K562 (cell line): ENCODE data around the gene S100A6. TPM values are rescaled to one million over a fixed set of nuclear protein-coding genes. Genes with fewer than 3 reads are reported as not detected.

Source experiments
- NFIX ChIP-seq: fragments of 250-450 bp; sonication (Bioruptor Pico); IDR thresholded peaks from 2 replicates; pipeline ENCODE4 v1.4.0; 2020; ENCODE audit warnings: low read depth, mild to moderate bottlenecking, moderate library complexity
- PHTF2 ChIP-seq: fragments of 250-450 bp; sonication (Bioruptor Pico); IDR thresholded peaks from 2 replicates; pipeline ENCODE4 v1.5.0; 2021; ENCODE audit warnings: mild to moderate bottlenecking
- ZNF431 ChIP-seq: sonication (generic); formaldehyde crosslinking; IDR thresholded peaks from 2 replicates; pipeline ENCODE4 v1.8.0; 2022; ENCODE audit warnings: mild to moderate bottlenecking, missing genetic modification reagents
- polyA plus RNA-seq, 8 experiments: library from polyadenylated mRNA; depleted of rRNA in 4 of 8; stranded (reverse) in 5 of 8; unstranded in 3 of 8; fragments of >200 nt; fragmentation: Nextera tagmentation in 2 of 8; fragmentation: Illumina TruSeq in 1 of 8; extraction: Ambion mirVana in 2 of 8; extraction: Trizol in 1 of 8; gene quantifications; 2 replicates each; pipeline versions ENCODE4 v1.2.1 to v1.2.3, GENCODE V29; 2011 to 2014; ENCODE audit warnings: inconsistent platforms in 1 of 8, missing spikeins in 1 of 8
- total RNA-seq, 7 experiments: library from RNA; depleted of rRNA in 6 of 7; stranded (reverse); fragments of >200 nt in 6 of 7; fragmentation: Illumina TruSeq in 2 of 7; extraction: Trizol in 2 of 7; gene quantifications; 2 replicates each; pipeline versions ENCODE4 v1.2.1 to v1.2.3, GENCODE V29; 2011 to 2021; ENCODE audit warnings: low replicate concordance in 1 of 7
- TF ChIP-seq, protein P1 (sequence below), 2 experiments: fragments of 450-650 bp in 1 of 2; sonication (generic) in 1 of 2; formaldehyde crosslinking in 1 of 2; IDR thresholded peaks; 2 replicates each; pipeline versions ENCODE4 v1.7.1 to v1.9.0; 2016 to 2022; ENCODE audit warnings: inconsistent platforms in 1 of 2, mild to moderate bottlenecking in 1 of 2, missing genetic modification reagents in 1 of 2
- TF ChIP-seq, protein P2 (sequence below): fragments of 200-600 bp; sonication (generic); IDR thresholded peaks from one replicate; pipeline ENCODE4 v1.6.1; 2012; ENCODE audit warnings: mild to moderate bottlenecking, low read depth, low read length, inconsistent platforms

The S100A6 gene
- total and polyA plus RNA-seq, 9 of the 15 experiments (the other 6 are each of a cell fraction or from before 2014, with no cell fraction given): 9.8 to 66.5 (median 23.2) TPM

GRCh38 chr1:153566414-153567371, 30.9 kb upstream of the S100A6 start (continued):
- TF ChIP-seq, protein P1, sequence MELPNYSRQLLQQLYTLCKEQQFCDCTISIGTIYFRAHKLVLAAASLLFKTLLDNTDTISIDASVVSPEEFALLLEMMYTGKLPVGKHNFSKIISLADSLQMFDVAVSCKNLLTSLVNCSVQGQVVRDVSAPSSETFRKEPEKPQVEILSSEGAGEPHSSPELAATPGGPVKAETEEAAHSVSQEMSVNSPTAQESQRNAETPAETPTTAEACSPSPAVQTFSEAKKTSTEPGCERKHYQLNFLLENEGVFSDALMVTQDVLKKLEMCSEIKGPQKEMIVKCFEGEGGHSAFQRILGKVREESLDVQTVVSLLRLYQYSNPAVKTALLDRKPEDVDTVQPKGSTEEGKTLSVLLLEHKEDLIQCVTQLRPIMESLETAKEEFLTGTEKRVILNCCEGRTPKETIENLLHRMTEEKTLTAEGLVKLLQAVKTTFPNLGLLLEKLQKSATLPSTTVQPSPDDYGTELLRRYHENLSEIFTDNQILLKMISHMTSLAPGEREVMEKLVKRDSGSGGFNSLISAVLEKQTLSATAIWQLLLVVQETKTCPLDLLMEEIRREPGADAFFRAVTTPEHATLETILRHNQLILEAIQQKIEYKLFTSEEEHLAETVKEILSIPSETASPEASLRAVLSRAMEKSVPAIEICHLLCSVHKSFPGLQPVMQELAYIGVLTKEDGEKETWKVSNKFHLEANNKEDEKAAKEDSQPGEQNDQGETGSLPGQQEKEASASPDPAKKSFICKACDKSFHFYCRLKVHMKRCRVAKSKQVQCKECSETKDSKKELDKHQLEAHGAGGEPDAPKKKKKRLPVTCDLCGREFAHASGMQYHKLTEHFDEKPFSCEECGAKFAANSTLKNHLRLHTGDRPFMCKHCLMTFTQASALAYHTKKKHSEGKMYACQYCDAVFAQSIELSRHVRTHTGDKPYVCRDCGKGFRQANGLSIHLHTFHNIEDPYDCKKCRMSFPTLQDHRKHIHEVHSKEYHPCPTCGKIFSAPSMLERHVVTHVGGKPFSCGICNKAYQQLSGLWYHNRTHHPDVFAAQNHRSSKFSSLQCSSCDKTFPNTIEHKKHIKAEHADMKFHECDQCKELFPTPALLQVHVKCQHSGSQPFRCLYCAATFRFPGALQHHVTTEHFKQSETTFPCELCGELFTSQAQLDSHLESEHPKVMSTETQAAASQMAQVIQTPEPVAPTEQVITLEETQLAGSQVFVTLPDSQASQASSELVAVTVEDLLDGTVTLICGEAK (IDR thresholded peaks at IDR 0.05): no peak
- TF ChIP-seq, protein P1 (CRISPR knock-in tag; IDR thresholded peaks at IDR 0.05): no peak
- no peak for TF ChIP-seq ZNF431 (CRISPR knock-in tag)
- TF ChIP-seq, protein P2, sequence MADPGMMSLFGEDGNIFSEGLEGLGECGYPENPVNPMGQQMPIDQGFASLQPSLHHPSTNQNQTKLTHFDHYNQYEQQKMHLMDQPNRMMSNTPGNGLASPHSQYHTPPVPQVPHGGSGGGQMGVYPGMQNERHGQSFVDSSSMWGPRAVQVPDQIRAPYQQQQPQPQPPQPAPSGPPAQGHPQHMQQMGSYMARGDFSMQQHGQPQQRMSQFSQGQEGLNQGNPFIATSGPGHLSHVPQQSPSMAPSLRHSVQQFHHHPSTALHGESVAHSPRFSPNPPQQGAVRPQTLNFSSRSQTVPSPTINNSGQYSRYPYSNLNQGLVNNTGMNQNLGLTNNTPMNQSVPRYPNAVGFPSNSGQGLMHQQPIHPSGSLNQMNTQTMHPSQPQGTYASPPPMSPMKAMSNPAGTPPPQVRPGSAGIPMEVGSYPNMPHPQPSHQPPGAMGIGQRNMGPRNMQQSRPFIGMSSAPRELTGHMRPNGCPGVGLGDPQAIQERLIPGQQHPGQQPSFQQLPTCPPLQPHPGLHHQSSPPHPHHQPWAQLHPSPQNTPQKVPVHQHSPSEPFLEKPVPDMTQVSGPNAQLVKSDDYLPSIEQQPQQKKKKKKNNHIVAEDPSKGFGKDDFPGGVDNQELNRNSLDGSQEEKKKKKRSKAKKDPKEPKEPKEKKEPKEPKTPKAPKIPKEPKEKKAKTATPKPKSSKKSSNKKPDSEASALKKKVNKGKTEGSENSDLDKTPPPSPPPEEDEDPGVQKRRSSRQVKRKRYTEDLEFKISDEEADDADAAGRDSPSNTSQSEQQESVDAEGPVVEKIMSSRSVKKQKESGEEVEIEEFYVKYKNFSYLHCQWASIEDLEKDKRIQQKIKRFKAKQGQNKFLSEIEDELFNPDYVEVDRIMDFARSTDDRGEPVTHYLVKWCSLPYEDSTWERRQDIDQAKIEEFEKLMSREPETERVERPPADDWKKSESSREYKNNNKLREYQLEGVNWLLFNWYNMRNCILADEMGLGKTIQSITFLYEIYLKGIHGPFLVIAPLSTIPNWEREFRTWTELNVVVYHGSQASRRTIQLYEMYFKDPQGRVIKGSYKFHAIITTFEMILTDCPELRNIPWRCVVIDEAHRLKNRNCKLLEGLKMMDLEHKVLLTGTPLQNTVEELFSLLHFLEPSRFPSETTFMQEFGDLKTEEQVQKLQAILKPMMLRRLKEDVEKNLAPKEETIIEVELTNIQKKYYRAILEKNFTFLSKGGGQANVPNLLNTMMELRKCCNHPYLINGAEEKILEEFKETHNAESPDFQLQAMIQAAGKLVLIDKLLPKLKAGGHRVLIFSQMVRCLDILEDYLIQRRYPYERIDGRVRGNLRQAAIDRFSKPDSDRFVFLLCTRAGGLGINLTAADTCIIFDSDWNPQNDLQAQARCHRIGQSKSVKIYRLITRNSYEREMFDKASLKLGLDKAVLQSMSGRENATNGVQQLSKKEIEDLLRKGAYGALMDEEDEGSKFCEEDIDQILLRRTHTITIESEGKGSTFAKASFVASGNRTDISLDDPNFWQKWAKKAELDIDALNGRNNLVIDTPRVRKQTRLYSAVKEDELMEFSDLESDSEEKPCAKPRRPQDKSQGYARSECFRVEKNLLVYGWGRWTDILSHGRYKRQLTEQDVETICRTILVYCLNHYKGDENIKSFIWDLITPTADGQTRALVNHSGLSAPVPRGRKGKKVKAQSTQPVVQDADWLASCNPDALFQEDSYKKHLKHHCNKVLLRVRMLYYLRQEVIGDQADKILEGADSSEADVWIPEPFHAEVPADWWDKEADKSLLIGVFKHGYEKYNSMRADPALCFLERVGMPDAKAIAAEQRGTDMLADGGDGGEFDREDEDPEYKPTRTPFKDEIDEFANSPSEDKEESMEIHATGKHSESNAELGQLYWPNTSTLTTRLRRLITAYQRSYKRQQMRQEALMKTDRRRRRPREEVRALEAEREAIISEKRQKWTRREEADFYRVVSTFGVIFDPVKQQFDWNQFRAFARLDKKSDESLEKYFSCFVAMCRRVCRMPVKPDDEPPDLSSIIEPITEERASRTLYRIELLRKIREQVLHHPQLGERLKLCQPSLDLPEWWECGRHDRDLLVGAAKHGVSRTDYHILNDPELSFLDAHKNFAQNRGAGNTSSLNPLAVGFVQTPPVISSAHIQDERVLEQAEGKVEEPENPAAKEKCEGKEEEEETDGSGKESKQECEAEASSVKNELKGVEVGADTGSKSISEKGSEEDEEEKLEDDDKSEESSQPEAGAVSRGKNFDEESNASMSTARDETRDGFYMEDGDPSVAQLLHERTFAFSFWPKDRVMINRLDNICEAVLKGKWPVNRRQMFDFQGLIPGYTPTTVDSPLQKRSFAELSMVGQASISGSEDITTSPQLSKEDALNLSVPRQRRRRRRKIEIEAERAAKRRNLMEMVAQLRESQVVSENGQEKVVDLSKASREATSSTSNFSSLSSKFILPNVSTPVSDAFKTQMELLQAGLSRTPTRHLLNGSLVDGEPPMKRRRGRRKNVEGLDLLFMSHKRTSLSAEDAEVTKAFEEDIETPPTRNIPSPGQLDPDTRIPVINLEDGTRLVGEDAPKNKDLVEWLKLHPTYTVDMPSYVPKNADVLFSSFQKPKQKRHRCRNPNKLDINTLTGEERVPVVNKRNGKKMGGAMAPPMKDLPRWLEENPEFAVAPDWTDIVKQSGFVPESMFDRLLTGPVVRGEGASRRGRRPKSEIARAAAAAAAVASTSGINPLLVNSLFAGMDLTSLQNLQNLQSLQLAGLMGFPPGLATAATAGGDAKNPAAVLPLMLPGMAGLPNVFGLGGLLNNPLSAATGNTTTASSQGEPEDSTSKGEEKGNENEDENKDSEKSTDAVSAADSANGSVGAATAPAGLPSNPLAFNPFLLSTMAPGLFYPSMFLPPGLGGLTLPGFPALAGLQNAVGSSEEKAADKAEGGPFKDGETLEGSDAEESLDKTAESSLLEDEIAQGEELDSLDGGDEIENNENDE: no peak
- TF ChIP-seq PHTF2 (CRISPR knock-in tag): no peak
- TF ChIP-seq NFIX (CRISPR knock-in tag): no peak
